Dermis microvascular lymphatic vessel endothelial cell (primary cell): ENCODE data around the gene FRS3. TPM values are rescaled to one million over a fixed set of nuclear protein-coding genes. Genes with fewer than 3 reads are reported as not detected.
"Not testable (repeated sequence)": the region's sequence is repeated elsewhere in the genome, so short reads cannot be mapped to it uniquely, and the experiment has no call there.

ENCODE experiments used
- DNase-seq, 2 donors: peaks; one replicate each; pipeline versions ENCODE4 v3.0.0 to v3.0.0-alpha.2; 2010; ENCODE audit warnings: low read depth in 2 of 2
- total RNA-seq: library from RNA; depleted of rRNA; stranded (reverse); fragments of >200 nt; gene quantifications from 2 replicates; pipeline ENCODE4 v1.2.1, GENCODE V29; 2014

FRS3 gene, protein sequence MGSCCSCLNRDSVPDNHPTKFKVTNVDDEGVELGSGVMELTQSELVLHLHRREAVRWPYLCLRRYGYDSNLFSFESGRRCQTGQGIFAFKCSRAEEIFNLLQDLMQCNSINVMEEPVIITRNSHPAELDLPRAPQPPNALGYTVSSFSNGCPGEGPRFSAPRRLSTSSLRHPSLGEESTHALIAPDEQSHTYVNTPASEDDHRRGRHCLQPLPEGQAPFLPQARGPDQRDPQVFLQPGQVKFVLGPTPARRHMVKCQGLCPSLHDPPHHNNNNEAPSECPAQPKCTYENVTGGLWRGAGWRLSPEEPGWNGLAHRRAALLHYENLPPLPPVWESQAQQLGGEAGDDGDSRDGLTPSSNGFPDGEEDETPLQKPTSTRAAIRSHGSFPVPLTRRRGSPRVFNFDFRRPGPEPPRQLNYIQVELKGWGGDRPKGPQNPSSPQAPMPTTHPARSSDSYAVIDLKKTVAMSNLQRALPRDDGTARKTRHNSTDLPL
- 0.64 and 0.89 TPM in 2 replicates for total RNA-seq

GRCh38 chr6:41779788-41780550 is at the start of gene FRS3:
FRS3 (minus strand) TSS chr6:41779900; CDS start chr6:41776987, 2,913 bp downstream.
- DNase-seq: peak; percentile 87 to 95

DNA sequence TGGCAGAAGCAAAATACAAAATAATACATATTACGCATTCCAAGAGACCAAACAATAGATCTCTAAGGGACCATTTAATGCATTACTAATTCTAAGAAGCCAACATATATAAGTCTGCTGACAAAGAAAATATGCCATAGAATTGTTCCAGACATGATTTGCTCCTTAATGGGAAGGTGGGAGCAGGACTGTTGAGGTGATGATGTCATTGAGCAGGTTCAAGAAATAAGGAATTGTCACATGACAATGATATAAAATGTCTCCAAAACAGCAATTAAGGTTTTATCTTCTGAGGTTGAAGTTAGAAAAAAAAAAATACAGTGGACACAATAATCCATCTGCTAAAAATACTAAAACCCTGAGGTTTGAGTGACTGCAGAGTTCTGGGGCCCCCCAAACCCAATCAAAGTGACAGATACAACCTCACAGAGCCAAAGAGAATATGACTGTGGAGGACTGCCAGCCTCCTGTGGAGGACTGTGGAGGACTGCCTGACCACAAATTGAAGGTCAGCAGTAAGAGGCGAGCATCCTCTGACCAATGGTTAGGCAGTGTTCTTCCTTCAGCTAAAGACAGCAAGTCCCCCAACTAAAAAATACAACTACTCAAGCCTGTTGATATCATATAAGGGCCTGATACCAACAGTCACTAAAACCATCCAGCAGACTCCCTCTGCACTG is 46.8 kb upstream of the FRS3 start:
- no peak for DNase-seq

DNA sequence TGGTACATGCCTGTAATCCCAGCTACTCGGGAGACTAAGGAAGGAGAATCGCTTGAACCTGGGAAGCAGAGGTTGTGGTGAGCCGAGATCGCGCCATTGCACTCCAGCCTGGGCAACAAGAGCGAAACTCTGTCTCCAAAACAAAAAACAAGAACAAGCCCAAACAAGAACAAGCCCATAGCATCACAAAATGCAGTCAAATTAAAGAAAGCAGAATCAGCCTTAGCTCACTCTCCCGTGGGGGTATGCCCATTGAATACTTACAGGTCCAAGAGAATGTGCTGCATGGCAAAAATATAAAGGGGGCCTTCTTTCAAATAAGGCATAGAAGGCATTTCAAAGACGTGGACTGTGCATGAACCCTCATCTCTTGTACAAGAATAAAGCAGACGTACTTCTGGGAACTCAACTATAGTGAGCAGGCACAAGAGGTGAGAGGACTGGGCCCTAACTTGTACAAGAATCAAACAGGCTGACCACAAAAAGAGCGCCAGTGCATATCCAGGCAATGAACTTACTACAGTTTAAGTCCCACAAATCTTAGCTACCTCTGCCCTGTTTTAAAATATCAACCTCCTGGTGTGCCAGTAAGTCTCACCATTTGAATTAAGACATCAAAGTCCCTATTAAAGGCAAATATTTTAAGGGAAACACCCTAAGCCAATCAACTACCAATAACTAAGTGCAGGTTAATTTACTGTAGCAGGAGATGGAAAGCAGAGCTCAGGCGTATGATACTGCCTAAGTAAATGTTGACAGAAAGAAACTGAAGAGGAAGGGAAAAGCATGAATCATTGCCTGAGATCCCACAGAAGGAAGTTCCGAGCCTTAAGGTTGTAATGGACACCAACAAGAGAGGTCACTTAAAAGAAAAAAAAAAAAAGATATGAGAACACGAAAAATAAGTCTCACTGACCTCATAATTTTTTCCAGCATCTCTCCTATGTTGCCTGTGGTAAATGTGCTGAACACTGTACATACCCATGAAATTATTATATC is 45.2 kb upstream of the FRS3 start:
- DNase-seq: peak in 1 of 2 donors; percentile 92

DNA sequence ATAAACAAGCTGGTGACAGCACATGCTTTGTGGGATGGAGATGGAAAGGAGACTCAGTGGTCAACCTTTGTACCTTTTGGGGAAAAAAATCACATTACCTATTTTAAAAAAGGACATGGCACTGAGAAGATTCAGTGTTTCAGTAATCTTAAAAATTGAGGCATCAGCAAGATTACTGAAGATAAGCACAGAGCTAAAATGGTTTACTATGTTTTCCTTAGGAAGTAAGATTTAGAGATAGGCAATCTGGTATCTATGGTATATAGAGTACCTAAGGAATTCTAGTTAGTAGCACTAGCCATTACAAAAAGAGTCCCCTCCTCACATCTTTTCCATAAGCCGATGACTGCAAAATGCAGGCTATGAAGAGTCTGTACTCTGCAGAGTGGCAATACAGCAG is 43.5 kb upstream of the FRS3 start:
- DNase-seq: no peak

GRCh38 chr6:41822021-41822420 is 42.3 kb upstream of the FRS3 start:
- no peak for DNase-seq

DNA sequence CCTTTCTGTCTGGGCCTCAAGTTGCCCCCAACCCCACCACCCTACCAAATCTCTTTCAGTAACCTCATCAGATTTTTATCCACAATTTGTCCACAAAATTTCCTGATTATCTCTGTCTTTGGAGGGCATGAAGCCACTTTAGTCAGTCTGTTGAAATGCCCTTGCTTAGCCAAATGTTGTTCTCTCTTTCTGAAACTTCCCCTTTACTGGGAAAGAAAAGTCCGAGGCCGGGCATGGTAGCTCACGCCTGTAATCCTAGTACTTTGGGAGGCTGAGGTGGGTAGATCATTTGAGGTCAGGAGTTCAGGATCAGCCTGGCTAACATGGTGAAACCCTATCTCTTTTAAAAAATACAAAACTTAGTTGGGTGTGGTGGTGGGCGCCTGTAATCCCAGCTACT is 41.6 kb upstream of the FRS3 start:
- no peak for DNase-seq

GRCh38 chr6:41818271-41819054 is 38.8 kb upstream of the FRS3 start:
- DNase-seq: peak in 1 of 2 donors; percentile 29

DNA sequence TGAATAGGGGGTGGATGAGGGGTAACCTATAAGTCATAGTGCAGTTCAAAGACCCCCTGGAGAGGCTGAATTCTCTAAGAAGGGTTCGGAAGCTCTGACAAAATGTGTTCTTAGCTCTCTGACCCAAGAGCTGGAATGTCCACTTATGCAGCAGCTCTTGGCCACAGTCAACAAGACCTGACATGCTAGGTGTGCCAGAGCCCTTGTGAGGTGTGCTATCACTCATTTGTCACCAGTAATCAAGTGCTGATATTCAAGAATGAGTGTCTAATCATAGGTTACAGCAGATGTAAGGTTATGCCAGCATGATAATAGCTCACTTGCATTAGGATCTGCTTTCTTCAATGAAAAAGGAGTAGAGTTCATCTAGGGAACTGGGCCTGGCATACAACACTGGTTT is 35.9 kb upstream of the FRS3 start:
- DNase-seq: no peak

GRCh38 chr6:41814629-41815028 is 34.9 kb upstream of the FRS3 start:
- DNase-seq: no peak

GRCh38 chr6:41813956-41814355 is 34.3 kb upstream of the FRS3 start:
- no peak for DNase-seq

DNA sequence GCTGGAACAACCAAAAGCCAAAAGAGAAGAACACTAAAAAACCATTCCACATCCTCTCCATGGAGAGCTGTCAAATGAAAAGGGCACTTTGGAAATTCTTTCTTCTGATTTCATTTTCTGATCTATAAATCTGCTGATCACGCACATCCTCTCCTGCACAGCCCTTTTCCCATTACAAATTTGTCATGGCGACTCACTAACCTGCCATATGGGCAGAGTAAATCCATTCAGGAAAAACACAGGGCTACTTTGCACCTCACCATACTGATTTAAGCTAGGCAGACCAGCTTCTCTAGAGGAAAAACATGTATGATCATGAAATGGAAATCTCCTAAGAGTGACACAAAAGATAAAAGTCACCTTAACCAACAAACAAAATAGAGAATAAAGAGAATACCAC is 33.8 kb upstream of the FRS3 start:
- no peak for DNase-seq

DNA sequence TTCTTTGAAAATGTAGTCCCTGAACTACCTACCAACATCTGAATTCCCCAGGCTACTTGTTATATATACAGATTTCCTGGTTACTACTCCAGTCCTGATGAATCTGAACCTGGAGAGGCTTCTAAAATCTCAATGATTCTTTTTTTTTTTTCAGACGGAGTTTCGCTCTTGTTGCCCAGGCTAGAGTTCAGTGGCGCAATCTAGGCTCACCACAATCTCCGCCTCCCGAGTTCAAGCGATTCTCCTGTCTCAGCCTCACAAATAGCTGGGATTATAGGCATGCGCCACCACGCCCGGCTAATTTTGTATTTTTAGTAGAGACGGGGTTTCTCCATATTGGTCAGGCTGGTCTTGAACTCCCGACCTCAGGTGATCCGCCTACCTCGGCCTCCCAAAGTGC is 32.2 kb upstream of the FRS3 start:
- DNase-seq: not testable (repeated sequence)

DNA sequence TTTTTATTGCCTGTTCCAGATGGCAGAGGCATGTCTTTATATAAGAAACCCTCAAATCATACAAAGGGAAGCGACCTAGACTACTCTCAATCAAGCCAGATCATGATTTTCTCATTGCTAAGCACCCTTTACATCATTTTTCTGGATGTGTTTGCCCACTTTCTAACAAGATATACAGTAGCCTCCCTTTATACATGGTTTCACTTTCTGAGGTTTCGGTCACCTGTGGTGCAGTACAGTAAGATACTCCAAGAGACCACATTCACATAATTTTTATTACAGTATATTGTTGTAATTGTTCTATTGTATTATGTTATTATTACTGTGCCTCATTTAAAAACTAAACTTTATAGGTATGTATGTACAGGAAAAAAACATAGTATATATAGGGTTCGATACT is 31.4 kb upstream of the FRS3 start:
- no peak for DNase-seq

DNA sequence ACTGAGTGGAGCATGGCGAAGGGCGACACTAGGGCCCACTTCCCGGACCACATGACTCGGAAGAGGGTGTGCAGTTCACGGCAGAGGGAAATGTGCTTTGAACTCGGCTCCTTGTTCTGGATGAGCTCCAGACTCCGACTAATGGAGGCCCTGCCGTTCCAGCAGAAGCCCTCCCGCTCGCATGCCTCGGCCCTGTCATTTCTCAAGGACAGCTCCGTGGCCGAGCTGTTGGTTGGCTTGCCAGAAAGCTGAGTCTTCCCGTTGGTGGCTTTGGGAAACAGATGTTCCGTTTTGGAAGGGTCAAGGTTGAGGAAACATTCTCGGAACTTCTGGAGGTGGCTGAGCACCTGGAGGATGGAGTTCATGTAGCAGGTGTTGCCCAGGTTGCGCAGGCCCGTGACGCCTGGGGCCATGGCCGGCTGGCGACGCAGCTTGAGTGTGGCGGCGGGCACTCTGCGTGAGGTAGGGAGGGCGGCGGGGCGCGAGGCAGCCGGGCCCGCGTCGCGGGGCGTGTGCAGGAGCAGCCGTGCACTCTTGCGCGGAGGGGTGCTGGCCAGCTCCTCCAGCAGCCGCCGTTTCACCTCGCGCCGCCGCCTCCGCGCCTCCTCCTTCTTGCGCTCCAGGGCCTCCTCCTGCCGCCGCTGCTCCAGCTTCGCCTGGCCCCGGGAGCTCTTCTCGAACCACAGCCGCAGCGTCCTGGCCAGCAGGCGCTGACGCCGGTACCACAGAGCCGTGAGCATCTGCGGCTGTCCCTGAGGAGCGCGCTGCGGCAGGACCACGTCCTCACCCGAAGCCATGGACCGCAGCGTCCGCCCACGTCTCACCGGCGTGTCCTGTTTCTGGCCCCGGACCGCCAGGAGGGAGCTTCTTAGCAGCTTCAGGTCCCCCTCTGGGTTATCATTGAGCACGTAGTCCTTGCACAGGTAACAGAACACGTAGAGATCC is 26.4 kb upstream of the FRS3 start:
- no peak for DNase-seq

- DNase-seq: peak in 1 of 2 donors; percentile 64
These were observed 21.7 kb upstream of the FRS3 start for GRCh38 chr6:41801380-41801779.

DNA sequence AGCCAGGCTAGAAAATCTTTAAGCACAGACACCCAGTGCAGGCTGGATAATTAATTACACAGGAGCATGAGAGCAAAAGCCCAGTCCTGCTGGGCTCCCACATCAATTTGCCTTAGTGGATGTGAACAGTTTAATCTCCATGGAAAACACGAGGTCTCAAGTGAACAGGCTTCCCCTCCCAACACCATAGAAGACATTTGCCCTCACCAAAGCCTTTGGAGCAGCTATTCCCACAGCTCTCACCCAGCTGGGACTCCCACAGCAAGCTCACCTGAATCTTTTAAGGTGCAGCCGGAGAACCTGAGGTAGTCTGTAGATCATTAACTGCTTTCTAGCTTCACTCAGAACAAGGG is 19.8 kb upstream of the FRS3 start:
- no peak for DNase-seq

DNA sequence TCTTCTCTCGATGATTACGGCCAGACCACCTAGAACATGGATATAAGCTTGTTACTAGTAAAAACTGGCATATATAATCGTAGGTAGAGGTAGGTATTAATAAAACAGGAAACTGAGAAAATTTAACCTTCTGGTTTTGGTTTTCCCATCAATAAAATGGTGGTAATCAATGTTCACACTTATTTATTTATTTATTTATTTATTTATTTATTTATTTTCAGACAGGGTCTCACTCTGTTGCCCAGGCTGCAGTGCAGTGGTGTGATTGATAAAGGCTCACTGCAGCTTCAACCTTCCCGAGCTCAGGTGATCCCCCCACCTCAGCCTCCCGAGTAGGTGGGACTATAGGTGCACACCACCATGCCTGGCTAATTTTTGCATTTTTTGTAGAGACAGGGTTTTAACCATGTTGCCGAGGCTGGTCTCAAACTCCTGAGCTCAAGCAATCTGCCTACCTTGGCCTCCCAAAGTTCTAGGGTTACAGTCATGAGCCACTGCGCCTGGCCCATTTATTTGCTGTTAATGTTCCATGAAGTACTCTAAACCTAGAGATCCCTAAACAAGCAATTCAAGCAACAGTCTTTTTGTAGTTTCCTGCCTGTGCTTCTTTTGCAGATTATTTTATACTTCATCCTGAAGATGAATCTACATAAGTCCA is 19.3 kb upstream of the FRS3 start:
- DNase-seq: no peak

GRCh38 chr6:41796474-41796873 is 16.8 kb upstream of the FRS3 start:
- no peak for DNase-seq
